GM12878 (cell line): ENCODE results near the gene SELENOV. TPM values are rescaled to one million over a fixed set of nuclear protein-coding genes. Genes with fewer than 3 reads are reported as not detected.

Source experiments
- ATAC-seq: fragments of 200-7000 bp; cut with Tn5 transposase; 3 replicates; pipeline ENCODE4 v1.9.1; 2020; ENCODE audit warnings: mild to moderate bottlenecking, moderate library complexity
- BruUV-seq: library from RNA; stranded (reverse); fragments of 400-500 nt; replicated peaks from 2 replicates; lab custom pipeline; 2021; lab: Mats Ljungman, UMichigan
- CTCF ChIA-PET: fragments of 300-600 bp; sonication (Branson Sonifier 250); formaldehyde crosslinking; extraction: SDS; loops from one replicate; lab custom pipeline; 2021; ENCODE audit warnings: inconsistent platforms; lab: Yijun Ruan, JAX
- POLR2A ChIA-PET: fragments of 350-600 bp; formaldehyde crosslinking; extraction: SDS; loops from one replicate; lab custom pipeline; 2021; ENCODE audit warnings: inconsistent platforms; lab: Charles Lee
- RAD21 ChIA-PET: fragments of 300-600 bp; sonication (Branson Sonifier 250); formaldehyde crosslinking; loops from one replicate; lab custom pipeline; 2023; ENCODE audit warnings: antibody characterized with exemption; ENCODE audit not compliant: unreplicated experiment; lab: Charles Lee
- SMC1A ChIA-PET: fragments of 300-600 bp; sonication (Branson Sonifier 250); formaldehyde crosslinking; loops from one replicate; lab custom pipeline; 2023; ENCODE audit not compliant: unreplicated experiment, uncharacterized antibody; lab: Charles Lee
- DNase-seq: peaks from one replicate; pipeline ENCODE4 v3.0.0-alpha.2; 2011; ENCODE audit warnings: low read depth, low spot score
- FAIRE-seq: peaks from 3 replicates; lab custom pipeline; 2011; peaks lifted over from hg19 to GRCh38; lab: Jason Lieb, UNC
- H2AFZ ChIP-seq: 2 replicates; pipeline ENCODE4 v1.6.0; 2011; ENCODE audit warnings: low read depth, low read length, control low read depth; ENCODE audit not compliant: control insufficient read depth
- H3K27ac ChIP-seq: 2 replicates; pipeline ENCODE4 v1.5.1; 2011; ENCODE audit warnings: control low read depth; ENCODE audit not compliant: control insufficient read depth, insufficient read depth
- H3K27me3 ChIP-seq, 2 experiments: replicated peaks in 1 of 2; 2 replicates each; pipeline versions ENCODE4 v1.6.0 to v1.6.1; 2011; ENCODE audit warnings: low read length in 1 of 2; ENCODE audit not compliant: control insufficient read depth in 2 of 2, insufficient read depth in 2 of 2
- H3K36me3 ChIP-seq, 2 experiments: 2 replicates each; pipeline ENCODE4 v1.5.1; 2011; ENCODE audit warnings: low read length in 1 of 2; ENCODE audit not compliant: control insufficient read depth in 2 of 2, insufficient read depth in 2 of 2
- H3K4me1 ChIP-seq: 2 replicates; pipeline ENCODE4 v1.6.1; 2011; ENCODE audit warnings: mild to moderate bottlenecking, low read length, moderate library complexity, mixed read lengths; ENCODE audit not compliant: control insufficient read depth, insufficient read depth
- H3K4me2 ChIP-seq: 2 replicates; pipeline ENCODE4 v1.6.0; 2011; ENCODE audit warnings: control low read depth; ENCODE audit not compliant: control insufficient read depth, insufficient read depth
- H3K4me3 ChIP-seq: fragments of 200-600 bp; sonication (generic); 2 replicates; pipeline ENCODE4 v1.5.1; 2016
- H3K79me2 ChIP-seq: 2 replicates; pipeline ENCODE4 v1.6.0; 2011; ENCODE audit warnings: low read length; ENCODE audit not compliant: control insufficient read depth, insufficient read depth
- H3K9ac ChIP-seq: 2 replicates; pipeline ENCODE4 v1.8.0; 2011; ENCODE audit warnings: low read length, control low read depth, mixed read lengths; ENCODE audit not compliant: control insufficient read depth, insufficient read depth
- H3K9me3 ChIP-seq: replicated peaks from 3 replicates; pipeline ENCODE4 v1.5.1; 2011; ENCODE audit warnings: mild to moderate bottlenecking, low read length; ENCODE audit not compliant: control insufficient read depth, insufficient read depth
- H4K20me1 ChIP-seq: 2 replicates; pipeline ENCODE4 v1.6.0; 2011; ENCODE audit not compliant: control insufficient read depth, insufficient read depth
- BMI1 ChIP-seq: fragments of 450-650 bp; IDR thresholded peaks from 2 replicates; pipeline ENCODE4 v1.6.1; 2016; ENCODE audit warnings: mild to moderate bottlenecking, moderate library complexity, borderline replicate concordance
- CHD2 ChIP-seq: IDR thresholded peaks from 2 replicates; pipeline ENCODE4 v1.6.1; 2011; ENCODE audit warnings: low read depth, low read length, improper control_type of control experiment, borderline replicate concordance
- CREM ChIP-seq: IDR thresholded peaks from 2 replicates; pipeline ENCODE4 v1.6.1; 2014; ENCODE audit warnings: antibody characterized with exemption, low read depth
- E2F8 ChIP-seq: fragments of 450-650 bp; IDR thresholded peaks from 2 replicates; pipeline ENCODE4 v1.6.1; 2018; ENCODE audit warnings: mild to moderate bottlenecking, low read depth, moderate library complexity; ENCODE audit not compliant: partially characterized antibody
- E4F1 ChIP-seq: fragments of 450-650 bp; IDR thresholded peaks from 2 replicates; pipeline ENCODE4 v1.6.1; 2018; ENCODE audit warnings: borderline replicate concordance, mild to moderate bottlenecking; ENCODE audit not compliant: partially characterized antibody
- ETV6 ChIP-seq, 2 experiments: fragments of 450-650 bp in 1 of 2; IDR thresholded peaks in 1 of 2; conservative IDR thresholded peaks in 1 of 2; 2 replicates each; pipeline ENCODE4 v1.6.1; 2014; ENCODE audit warnings: antibody characterized with exemption in 1 of 2, borderline replicate concordance in 1 of 2, low read depth in 1 of 2, mild to moderate bottlenecking in 1 of 2, moderate library complexity in 1 of 2
- EZH2 ChIP-seq: IDR thresholded peaks from 2 replicates; pipeline ENCODE4 v1.6.1; 2012; ENCODE audit warnings: low read depth, mild to moderate bottlenecking, control low read depth, inconsistent platforms, low read length, borderline replicate concordance; ENCODE audit not compliant: control insufficient read depth
- GATAD2B ChIP-seq: fragments of 450-650 bp; conservative IDR thresholded peaks from 2 replicates; pipeline ENCODE4 v1.6.1; 2017; ENCODE audit warnings: low read depth, mild to moderate bottlenecking, moderate library complexity
- IKZF1 ChIP-seq: fragments of 450-650 bp; conservative IDR thresholded peaks from 2 replicates; pipeline ENCODE4 v1.6.1; 2017; ENCODE audit warnings: antibody characterized with exemption, mild to moderate bottlenecking
- RAD21 ChIP-seq: IDR thresholded peaks from 2 replicates; pipeline ENCODE4 v1.6.1; 2011; ENCODE audit warnings: mild to moderate bottlenecking, low read depth, low read length, moderate library complexity; ENCODE audit not compliant: insufficient read depth
- RAD51 ChIP-seq: fragments of 450-650 bp; IDR thresholded peaks from 2 replicates; pipeline ENCODE4 v1.6.1; 2016; ENCODE audit warnings: moderate library complexity, mild to moderate bottlenecking, inconsistent platforms
- ZNF687 ChIP-seq: fragments of 450-650 bp; IDR thresholded peaks from 2 replicates; pipeline ENCODE4 v1.6.1; 2017; ENCODE audit warnings: mild to moderate bottlenecking, moderate library complexity
- WGBS: methylation state at CpG from one replicate; pipeline ENCODE4 v1.1.6; 2016; ENCODE audit warnings: low lambda C conversion rate; ENCODE audit not compliant: insufficient replicate concordance, insufficient coverage; ENCODE audit errors: missing lambda C conversion rate; 5-methylcytosine and 5-hydroxymethylcytosine counted together
- in situ Hi-C: fragments of 300-500 bp; cut with MboI; formaldehyde crosslinking; loops from 9 replicates; pipeline ENCODE4 v1.14.3; 2018; ENCODE audit warnings: mixed read lengths
- intact Hi-C: fragments of 100-400 bp; cut with micrococcal nuclease; formaldehyde crosslinking; loops from one replicate; pipeline ENCODE4 v1.14.2; 2022; ENCODE audit not compliant: unreplicated experiment
- polyA plus RNA-seq, 11 experiments: library from polyadenylated mRNA; depleted of rRNA in 4 of 11; unstranded in 6 of 11; stranded (reverse) in 5 of 11; fragments of >200 nt; fragmentation: Nextera tagmentation in 4 of 11; fragmentation: Illumina TruSeq in 1 of 11; extraction: Ambion mirVana in 4 of 11; extraction: Trizol in 1 of 11; gene quantifications; 1 replicate in 1 of 11; 2 replicates in 10 of 11; pipeline versions ENCODE4 v1.2.1 to v1.2.3, GENCODE V29; 2011 to 2016; ENCODE audit warnings: inconsistent platforms in 2 of 11, missing spikeins in 2 of 11, low read depth in 1 of 11
- total RNA-seq, 4 experiments: library from RNA; depleted of rRNA in 3 of 4; stranded (reverse); fragments of >200 nt in 3 of 4; fragmentation: Illumina TruSeq in 1 of 4; extraction: Trizol in 1 of 4; gene quantifications; 2 replicates each; pipeline versions ENCODE4 v1.2.1 to v1.2.3, GENCODE V29; 2013 to 2021

Gene SELENOV
- total and polyA plus RNA-seq, 10 of the 15 experiments (the other 5 are each of a cell fraction or from before 2014, with no cell fraction given), result not detected

- WGBS, result 43% methylated on average over 29 of the region's 69 CpGs
- ChIA-PET POLR2A (interaction anchor here (0.8 kb wide), 1 partner anchor 63 kb away, joined by 3 read pairs; no protein-coding TSS in a partner anchor), CTCF (interaction anchor here (0.8 to 1.7 kb wide), 12 partner anchors 16 to 381 kb away, joined by 3 to 15 read pairs (median 4); partner anchors contain the start of genes EID2, EID2B and SUPT5H), RAD21 (interaction anchor here (0.9 to 1.5 kb wide), 4 partner anchors 28 to 88 kb away, joined by 3 to 13 read pairs (median 4); partner anchors contain the start of gene EID2B), SMC1A (interaction anchor here (0.8 to 1.8 kb wide), 3 partner anchors 33 to 170 kb away, joined by 3 to 7 read pairs (median 4); no protein-coding TSS in a partner anchor)
- no peak overlapping the region for H3K27ac ChIP-seq
- no peaks in the 10 kb centered on the region for H3K79me2 ChIP-seq
- no peak for DNase-seq
- no TSS peak for BruUV-seq
- H3K4me1 ChIP-seq, result peaks cover 15% of the 10 kb centered on the region
- peak overlapping the region; percentile 47 for H2AFZ ChIP-seq
- no peaks in the 10 kb centered on the region for H3K36me3 ChIP-seq
- peaks cover 0 to 16% of the 10 kb centered on the region in 2 experiments; a peak in 3 of 4 replicates for H3K27me3 ChIP-seq
- H3K9ac ChIP-seq, result no peak overlapping the region
- H3K4me3 ChIP-seq, result no peak overlapping the region
- in situ Hi-C loops, result no loop called here
- intact Hi-C loops, result no loop called here
- no peak overlapping the region; the same call in 1 of the 2 replicates for H3K4me2 ChIP-seq
- H4K20me1 ChIP-seq, result no peaks in the 10 kb centered on the region
- no peaks in the 10 kb centered on the region; the same call in 2 of the 3 replicates for H3K9me3 ChIP-seq
- ATAC-seq, result peak; percentile 46
- FAIRE-seq, result no peak
- no peak for TF ChIP-seq E4F1
- no peak for TF ChIP-seq CREM
- no peak for TF ChIP-seq RAD51
- no peak for TF ChIP-seq CHD2
- TF ChIP-seq ZNF687, result peak; percentile 98
- TF ChIP-seq EZH2, result no peak
- no peak for TF ChIP-seq ETV6 (conservative IDR thresholded peaks at IDR 0.05 in 1 of 2, IDR thresholded peaks at IDR 0.05 in 1 of 2; ENCODE audit: borderline replicate concordance in 1 of 2, low read depth in 1 of 2)
- peak; percentile 30; the same call in 1 of the 2 replicates for TF ChIP-seq RAD21
- peak; percentile 72 for TF ChIP-seq IKZF1
- no peak for TF ChIP-seq E2F8
- no peak for TF ChIP-seq BMI1
- TF ChIP-seq GATAD2B, result peak; percentile 88
Measured at GRCh38 chr19:39502640-39503417, 12.1 kb upstream of the SELENOV start.
